Neuron (in vitro differentiated cells): ENCODE measurements around the gene ZNF280A.

Experiments used
- H2AFZ ChIP-seq: one replicate; pipeline ENCODE4 v1.6.1; 2013; ENCODE audit warnings: low read depth, mild to moderate bottlenecking, inconsistent platforms, low read length, moderate library complexity
- H3K27me3 ChIP-seq: one replicate; pipeline ENCODE4 v1.6.1; 2013; ENCODE audit warnings: low read length; ENCODE audit not compliant: insufficient read depth
- H3K36me3 ChIP-seq: one replicate; pipeline ENCODE4 v1.6.1; 2013; ENCODE audit warnings: low read length; ENCODE audit not compliant: insufficient read depth
- H3K4me1 ChIP-seq: one replicate; pipeline ENCODE4 v1.6.1; 2013; ENCODE audit warnings: low read length; ENCODE audit not compliant: insufficient read depth
- H3K4me3 ChIP-seq: 2 replicates; pipeline ENCODE4 v1.5.1; 2013; ENCODE audit warnings: mild to moderate bottlenecking, low read length, moderate library complexity
- H3K9me3 ChIP-seq: one replicate; pipeline ENCODE4 v1.6.1; 2013; ENCODE audit warnings: low read length

ZNF280A gene

GRCh38 chr22:22552630-22553029, 32.6 kb upstream of the ZNF280A start:
- H3K27me3 ChIP-seq: peaks cover 18% of the 10 kb centered on the region
- H3K36me3 ChIP-seq: no peaks in the 10 kb centered on the region
- H3K4me3 ChIP-seq: no peak overlapping the region
- H3K9me3 ChIP-seq: no peaks in the 10 kb centered on the region
- no peaks in the 10 kb centered on the region for H3K4me1 ChIP-seq
- H2AFZ ChIP-seq: no peak overlapping the region

GRCh38 chr22:22550789-22551434, 30.8 kb upstream of the ZNF280A start:
- Histone ChIP-seq H3K36me3 (no peaks in the 10 kb centered on the region), H3K27me3 (peaks cover 27% of the 10 kb centered on the region), H3K9me3 (no peaks in the 10 kb centered on the region), H2AFZ (no peak overlapping the region), H3K4me3 (no peak overlapping the region), H3K4me1 (no peaks in the 10 kb centered on the region)

GRCh38 chr22:22548910-22549309, 28.8 kb upstream of the ZNF280A start:
- Histone ChIP-seq H3K36me3 (no peaks in the 10 kb centered on the region), H3K4me3 (no peak overlapping the region), H3K27me3 (peaks cover 20% of the 10 kb centered on the region), H3K4me1 (no peaks in the 10 kb centered on the region), H3K9me3 (no peaks in the 10 kb centered on the region), H2AFZ (no peak overlapping the region)

GRCh38 chr22:22548317-22548716, 28.2 kb upstream of the ZNF280A start:
- no peaks in the 10 kb centered on the region for H3K9me3 ChIP-seq

GRCh38 chr22:22547692-22548300, 27.7 kb upstream of the ZNF280A start:
- no peaks in the 10 kb centered on the region for H3K9me3 ChIP-seq
- H3K4me3 ChIP-seq: no peak overlapping the region
- H2AFZ ChIP-seq: no peak overlapping the region
- H3K27me3 ChIP-seq: peaks cover 20% of the 10 kb centered on the region
- no peaks in the 10 kb centered on the region for H3K4me1 ChIP-seq
- H3K36me3 ChIP-seq: no peaks in the 10 kb centered on the region

More at GRCh38 chr22:22548317-22548716, 28.2 kb upstream of the ZNF280A start:
- peaks cover 20% of the 10 kb centered on the region for H3K27me3 ChIP-seq
- no peak overlapping the region for H3K4me3 ChIP-seq
- H3K4me1 ChIP-seq: no peaks in the 10 kb centered on the region
- no peak overlapping the region for H2AFZ ChIP-seq
- no peaks in the 10 kb centered on the region for H3K36me3 ChIP-seq

GRCh38 chr22:22547226-22547625, 27.2 kb upstream of the ZNF280A start:
- no peaks in the 10 kb centered on the region for H3K36me3 ChIP-seq
- H3K4me1 ChIP-seq: no peaks in the 10 kb centered on the region
- H3K9me3 ChIP-seq: no peaks in the 10 kb centered on the region
- no peak overlapping the region for H3K4me3 ChIP-seq
- peaks cover 20% of the 10 kb centered on the region for H3K27me3 ChIP-seq
- no peak overlapping the region for H2AFZ ChIP-seq

GRCh38 chr22:22546490-22546889, 26.4 kb upstream of the ZNF280A start:
- Histone ChIP-seq H2AFZ (no peak overlapping the region), H3K4me3 (no peak overlapping the region), H3K9me3 (no peaks in the 10 kb centered on the region), H3K36me3 (no peaks in the 10 kb centered on the region), H3K4me1 (no peaks in the 10 kb centered on the region), H3K27me3 (peaks cover 20% of the 10 kb centered on the region)

- H3K4me1 ChIP-seq: no peaks in the 10 kb centered on the region
- H3K9me3 ChIP-seq: no peaks in the 10 kb centered on the region
- peaks cover 16% of the 10 kb centered on the region for H3K27me3 ChIP-seq
- H2AFZ ChIP-seq: no peak overlapping the region
- H3K36me3 ChIP-seq: no peaks in the 10 kb centered on the region
- H3K4me3 ChIP-seq: no peak overlapping the region
Observed at GRCh38 chr22:22545084-22545483, 25.0 kb upstream of the ZNF280A start.

- Histone ChIP-seq H3K36me3 (no peaks in the 10 kb centered on the region), H3K9me3 (no peaks in the 10 kb centered on the region), H3K4me1 (no peaks in the 10 kb centered on the region), H2AFZ (no peak overlapping the region), H3K4me3 (no peak overlapping the region), H3K27me3 (no peaks in the 10 kb centered on the region)
Observed at GRCh38 chr22:22538226-22538989, 18.3 kb upstream of the ZNF280A start.

GRCh38 chr22:22536916-22537315, 16.8 kb upstream of the ZNF280A start:
- Histone ChIP-seq H3K27me3 (no peaks in the 10 kb centered on the region), H2AFZ (no peak overlapping the region), H3K9me3 (no peaks in the 10 kb centered on the region), H3K4me1 (no peaks in the 10 kb centered on the region), H3K4me3 (no peak overlapping the region), H3K36me3 (no peaks in the 10 kb centered on the region)

GRCh38 chr22:22536515-22536914, 16.4 kb upstream of the ZNF280A start:
- H3K36me3 ChIP-seq: no peaks in the 10 kb centered on the region
- H3K4me1 ChIP-seq: no peaks in the 10 kb centered on the region
- no peaks in the 10 kb centered on the region for H3K27me3 ChIP-seq
- no peaks in the 10 kb centered on the region for H3K9me3 ChIP-seq
- H3K4me3 ChIP-seq: no peak overlapping the region
- H2AFZ ChIP-seq: no peak overlapping the region

GRCh38 chr22:22535662-22536061, 15.6 kb upstream of the ZNF280A start:
- no peaks in the 10 kb centered on the region for H3K36me3 ChIP-seq
- no peaks in the 10 kb centered on the region for H3K9me3 ChIP-seq
- no peak overlapping the region for H3K4me3 ChIP-seq
- H3K4me1 ChIP-seq: no peaks in the 10 kb centered on the region
- H2AFZ ChIP-seq: no peak overlapping the region
- no peaks in the 10 kb centered on the region for H3K27me3 ChIP-seq

- no peaks in the 10 kb centered on the region for H3K9me3 ChIP-seq
- H3K4me3 ChIP-seq: no peak overlapping the region
- H3K4me1 ChIP-seq: no peaks in the 10 kb centered on the region
- H3K36me3 ChIP-seq: no peaks in the 10 kb centered on the region
- H2AFZ ChIP-seq: no peak overlapping the region
- no peaks in the 10 kb centered on the region for H3K27me3 ChIP-seq
Observed at GRCh38 chr22:22534604-22535415, 14.7 kb upstream of the ZNF280A start.
